ENCODE measurements around the gene VTA1. TPM values are rescaled to one million over a fixed set of nuclear protein-coding genes. Genes with fewer than 3 reads are reported as not detected.
A peak's percentile ranks its signal among the peaks of the same experiment; 100 is the strongest.
"Not testable (repeated sequence)": the region's sequence is repeated elsewhere in the genome, so short reads cannot be mapped to it uniquely, and the experiment has no call there.

Gene VTA1
- total and polyA plus RNA-seq, 11 donors: 14.3 to 56.6 (median 41.0) TPM

GRCh38 chr6:142226731-142227130 lies 79.7 kb downstream of the VTA1 start:
- 84 to 91% (median 87%) methylated on average over 4 of the region's 4 CpGs for WGBS, 4 donors
- no peaks in the 10 kb centered on the region for H3K36me3 ChIP-seq
- no peaks in the 10 kb centered on the region for H3K27me3 ChIP-seq
- no peak overlapping the region for H3K27ac ChIP-seq
- H3K4me3 ChIP-seq: no peak overlapping the region
- intact Hi-C loops (cut with DNase I): loop anchor here in 1 of 10 donors (10.0 kb wide), 1 partner anchor 158 kb away; no protein-coding TSS in a partner anchor
- no peak for ATAC-seq
- peaks cover 0 to 21% (median 0%) of the 10 kb centered on the region in 12 donors for H3K9me3 ChIP-seq
- TF ChIP-seq POLR2A (IDR thresholded peaks at IDR 0.05) (no peak), CTCF (IDR thresholded peaks at IDR 0.05) (no peak)
- no peak for DNase-seq
- H3K4me1 ChIP-seq: no peaks in the 10 kb centered on the region

- 93 to 95% (median 94%) methylated on average over 6 of the region's 6 CpGs for WGBS, 4 donors
- H3K27ac ChIP-seq, H3K27me3 ChIP-seq, H3K4me1 ChIP-seq, ATAC-seq, H3K36me3 ChIP-seq, H3K4me3 ChIP-seq, DNase-seq: not testable (repeated sequence)
- intact Hi-C loops (cut with DNase I): loop anchor here in 1 of 10 donors (10.0 kb wide), 1 partner anchor 155 kb away; no protein-coding TSS in a partner anchor
- H3K9me3 ChIP-seq: peaks cover 0 to 21% (median 0%) of the 10 kb centered on the region in 12 donors
Measured at GRCh38 chr6:142229518-142230270, 82.6 kb downstream of the VTA1 start.

GRCh38 chr6:142232206-142233044 lies 85.4 kb downstream of the VTA1 start:
- H3K36me3 ChIP-seq; H3K4me3 ChIP-seq; H3K4me1 ChIP-seq; H3K27me3 ChIP-seq; H3K27ac ChIP-seq; ATAC-seq; intact Hi-C loops (cut with DNase I): not testable (repeated sequence)
- DNase-seq: peak in 1 of 5 donors; percentile 8
- WGBS, 4 donors: 37 to 55% (median 48%) methylated on average over 11 to 12 of the region's 12 CpGs
- H3K9me3 ChIP-seq: peaks cover 0 to 17% (median 0%) of the 10 kb centered on the region in 12 donors

GRCh38 chr6:142233945-142234682 lies 87.1 kb downstream of the VTA1 start:
- no peaks in the 10 kb centered on the region for H3K36me3 ChIP-seq
- no peak for DNase-seq
- ATAC-seq: no peak
- peaks cover 0 to 6% (median 0%) of the 10 kb centered on the region in 9 donors for H3K27me3 ChIP-seq
- H3K4me1 ChIP-seq: no peaks in the 10 kb centered on the region
- intact Hi-C loops (cut with DNase I): no loop called here
- no peak overlapping the region for H3K4me3 ChIP-seq
- TF ChIP-seq POLR2A (IDR thresholded peaks at IDR 0.05) (no peak), CTCF (IDR thresholded peaks at IDR 0.05) (no peak)
- peaks cover 0 to under 1% (median 0%) of the 10 kb centered on the region in 12 donors for H3K9me3 ChIP-seq
- no peak overlapping the region for H3K27ac ChIP-seq
- 82 to 92% (median 88%) methylated on average over 8 of the region's 8 CpGs for WGBS, 4 donors
